NCI-H69 (cell line): Measurements from ENCODE around the gene AP2M1.

Experiments
- DNase-seq: peaks from one replicate; lab custom pipeline; 2025; lab: John Stamatoyannopoulos, UW

AP2M1 gene

GRCh38 chr3:184180165-184180564 lies 5.5 kb downstream of the AP2M1 start:
- no peak for DNase-seq

- DNase-seq = no peak
Observed at GRCh38 chr3:184181596-184181995, 6.9 kb downstream of the AP2M1 start.

- DNase-seq = no peak
Observed at GRCh38 chr3:184183679-184184078, 9.0 kb downstream of the AP2M1 start.

GRCh38 chr3:184184546-184185230 lies 10.0 kb downstream of the AP2M1 start:
- no peak for DNase-seq

GRCh38 chr3:184185461-184186183 lies 11.0 kb downstream of the AP2M1 start:
- peak; percentile 100 for DNase-seq

GRCh38 chr3:184186184-184186901 lies 11.7 kb downstream of the AP2M1 start, which contains the start of gene ABCF3:
Gene ABCF3, plus strand, starts transcription at chr3:184186199. Its CDS starts 9 bp downstream, at chr3:184186208.
- no peak for DNase-seq

GRCh38 chr3:184186902-184187207 lies 12.2 kb downstream of the AP2M1 start:
- DNase-seq = peak; percentile 48

- DNase-seq = no peak
Observed at GRCh38 chr3:184188080-184188479, 13.4 kb downstream of the AP2M1 start.

GRCh38 chr3:184189421-184189820 lies 14.8 kb downstream of the AP2M1 start:
- no peak for DNase-seq

- DNase-seq = no peak
Observed at GRCh38 chr3:184192889-184193288, 18.2 kb downstream of the AP2M1 start.

GRCh38 chr3:184193991-184194539 lies 19.4 kb downstream of the AP2M1 start:
- DNase-seq = no peak

- DNase-seq = no peak
Observed at GRCh38 chr3:184196536-184196935, 21.9 kb downstream of the AP2M1 start.

- no peak for DNase-seq
Observed at GRCh38 chr3:184198509-184198908, 23.9 kb downstream of the AP2M1 start.

- DNase-seq = no peak
Observed at GRCh38 chr3:184200825-184201224, 26.2 kb downstream of the AP2M1 start.

- no peak for DNase-seq
Observed at GRCh38 chr3:184203526-184203925, 28.9 kb downstream of the AP2M1 start.

- DNase-seq = no peak
Observed at GRCh38 chr3:184209146-184209923, 34.7 kb downstream of the AP2M1 start.

GRCh38 chr3:184211297-184211696 lies 36.6 kb downstream of the AP2M1 start:
- no peak for DNase-seq

- no peak for DNase-seq
Observed at GRCh38 chr3:184211718-184212117, 37.1 kb downstream of the AP2M1 start.

- DNase-seq = peak; percentile 45
Observed at GRCh38 chr3:184218814-184219213, 44.2 kb downstream of the AP2M1 start.

- no peak for DNase-seq
Observed at GRCh38 chr3:184222521-184222920, 47.9 kb downstream of the AP2M1 start.

- DNase-seq = no peak
Observed at GRCh38 chr3:184223946-184224345, 49.3 kb downstream of the AP2M1 start.

GRCh38 chr3:184227481-184227935 lies 52.9 kb downstream of the AP2M1 start:
- peak; percentile 72 for DNase-seq
